OCI-LY3 (cell line): ENCODE data around the gene LSP1.

Experiments used
- H2AFZ ChIP-seq: fragments of 200-600, 300-600 bp; shearing (Covaris generic); 2 replicates; pipeline ENCODE4 v1.6.0; 2014; ENCODE audit warnings: antibody characterized with exemption, low read depth, low read length
- H3K27ac ChIP-seq: fragments of 200-600, 300-600 bp; sonication (generic); 2 replicates; pipeline ENCODE4 v1.5.1; 2014; ENCODE audit warnings: mild to moderate bottlenecking, low read length, moderate library complexity, mixed read lengths
- H3K27me3 ChIP-seq: fragments of 200-600, 300-600 bp; sonication (generic); 2 replicates; pipeline ENCODE4 v1.6.1; 2014; ENCODE audit warnings: low read depth, low read length, mixed read lengths
- H3K36me3 ChIP-seq: fragments of 200-600, 300-600 bp; sonication (generic); replicated peaks from 2 replicates; pipeline ENCODE3; 2014; ENCODE audit warnings: low read depth, low read length, mixed read lengths
- H3K4me1 ChIP-seq: fragments of 300-600, 200-600 bp; sonication (generic); 2 replicates; pipeline ENCODE4 v1.6.1; 2014; ENCODE audit warnings: low read length, mixed read lengths
- H3K4me2 ChIP-seq: fragments of 200-600, 300-600 bp; sonication (generic); 2 replicates; pipeline ENCODE4 v1.6.1; 2014; ENCODE audit warnings: low read length, mixed read lengths
- H3K4me3 ChIP-seq: fragments of 300-600, 200-600 bp; sonication (generic); 2 replicates; pipeline ENCODE4 v1.5.1; 2014; ENCODE audit warnings: antibody characterized with exemption, mild to moderate bottlenecking, low read length, moderate library complexity
- H3K79me2 ChIP-seq: fragments of 300-600, 200-600 bp; shearing (Covaris generic); 2 replicates; pipeline ENCODE4 v1.6.1; 2014; ENCODE audit warnings: mild to moderate bottlenecking, low read length, mixed read lengths
- H3K9ac ChIP-seq: fragments of 300-600, 200-600 bp; shearing (Covaris generic); 2 replicates; pipeline ENCODE4 v1.6.0; 2014; ENCODE audit warnings: mild to moderate bottlenecking, low read length, moderate library complexity
- H3K9me3 ChIP-seq: fragments of 200-600, 300-600 bp; shearing (Covaris generic); 2 replicates; pipeline ENCODE4 v1.6.1; 2014; ENCODE audit warnings: low read length, mixed read lengths; ENCODE audit not compliant: insufficient read depth
- H4K20me1 ChIP-seq: fragments of 200-600, 300-600 bp; sonication (generic); 2 replicates; pipeline ENCODE4 v1.6.1; 2016; ENCODE audit warnings: low read length, mixed read lengths; ENCODE audit not compliant: insufficient read depth
- CTCF ChIP-seq: fragments of 200-600, 300-600 bp; sonication (generic); IDR thresholded peaks from 2 replicates; pipeline ENCODE4 v1.5.1; 2014; ENCODE audit warnings: antibody characterized with exemption, low read length, low read depth
- EZH2phosphoT487 ChIP-seq: fragments of 200-600 bp; shearing (Covaris generic); IDR thresholded peaks from 2 replicates; pipeline ENCODE4 v1.6.1; 2018; ENCODE audit warnings: antibody characterized with exemption, mixed run types, low read depth

LSP1 gene

GRCh38 chr11:1889941-1890855 is 37.3 kb downstream of the LSP1 start:
- H3K79me2 ChIP-seq, result no peaks in the 10 kb centered on the region
- H3K27me3 ChIP-seq, result no peaks in the 10 kb centered on the region
- peaks cover 41% of the 10 kb centered on the region for H4K20me1 ChIP-seq
- H2AFZ ChIP-seq, result no peak overlapping the region
- no peak overlapping the region for H3K4me3 ChIP-seq
- H3K9ac ChIP-seq, result no peak overlapping the region
- TF ChIP-seq CTCF (no peak), EZH2phosphoT487 (no peak)
- H3K36me3 ChIP-seq, result peaks cover 28% of the 10 kb centered on the region
- H3K4me2 ChIP-seq, result no peak overlapping the region
- H3K4me1 ChIP-seq, result no peaks in the 10 kb centered on the region
- H3K27ac ChIP-seq, result no peak overlapping the region
- H3K9me3 ChIP-seq, result no peaks in the 10 kb centered on the region

GRCh38 chr11:1890856-1891830 is 38.3 kb downstream of the LSP1 start:
- Histone ChIP-seq H4K20me1 (peaks cover 33% of the 10 kb centered on the region), H3K9me3 (no peaks in the 10 kb centered on the region), H3K4me3 (no peak overlapping the region), H3K4me1 (no peaks in the 10 kb centered on the region), H3K79me2 (no peaks in the 10 kb centered on the region), H3K9ac (no peak overlapping the region), H2AFZ (no peak overlapping the region), H3K27ac (no peak overlapping the region), H3K36me3 (peaks cover 19% of the 10 kb centered on the region), H3K4me2 (no peak overlapping the region), H3K27me3 (peaks cover 4% of the 10 kb centered on the region)
- TF ChIP-seq EZH2phosphoT487, result no peak
- no peak for TF ChIP-seq CTCF

- Histone ChIP-seq H3K4me3 (no peak within 1 kb of the TSS), H3K27ac (no peak within 1 kb of the TSS), H3K9ac (no peak within 1 kb of the TSS), H2AFZ (no peak within 1 kb of the TSS), H3K9me3 (no peaks in the 10 kb centered on the region), H3K27me3 (peaks cover 9% of the 10 kb centered on the region), H3K4me1 (peaks cover 5% of the 10 kb centered on the region), H4K20me1 (peaks cover 30% of the 10 kb centered on the region), H3K4me2 (no peak within 1 kb of the TSS), H3K36me3 (peaks cover 17% of the 10 kb centered on the region), H3K79me2 (no peaks in the 10 kb centered on the region)
- TF ChIP-seq CTCF, result no peak
These were observed 38.9 kb downstream of the LSP1 start, which contains the start of gene PRR33 for GRCh38 chr11:1891831-1892115. Gene PRR33, minus strand, starts transcription at chr11:1891895. Its CDS starts 1,311 bp downstream, at chr11:1890584.

- Histone ChIP-seq H3K27me3 (peaks cover 9% of the 10 kb centered on the region), H3K79me2 (no peaks in the 10 kb centered on the region), H3K9me3 (no peaks in the 10 kb centered on the region), H4K20me1 (peaks cover 30% of the 10 kb centered on the region), H3K9ac (no peak overlapping the region), H3K27ac (no peak overlapping the region), H3K4me1 (peaks cover 8% of the 10 kb centered on the region), H3K4me2 (no peak overlapping the region), H3K4me3 (no peak overlapping the region), H3K36me3 (peaks cover 17% of the 10 kb centered on the region), H2AFZ (no peak overlapping the region)
- no peak for TF ChIP-seq CTCF
- no peak for TF ChIP-seq EZH2phosphoT487
These were observed 39.2 kb downstream of the LSP1 start for GRCh38 chr11:1892116-1892515.
